Fibroblast of pulmonary artery (primary cell): ENCODE measurements around the gene AFF3.

Experiments
- DNase-seq: peaks from one replicate; pipeline ENCODE4 v3.0.0-alpha.2; 2010; ENCODE audit warnings: low read depth
- H3K4me3 ChIP-seq: replicated peaks from 2 replicates; pipeline ENCODE4 v1.5.1; 2011; ENCODE audit warnings: low read depth, mild to moderate bottlenecking, control low read depth, low read length, moderate library complexity
- CTCF ChIP-seq: IDR thresholded peaks from 2 replicates; pipeline ENCODE4 v1.5.1; 2011; ENCODE audit warnings: mild to moderate bottlenecking, control low read depth, low read length, inconsistent platforms; ENCODE audit errors: missing control alignments

AFF3 gene

DNA sequence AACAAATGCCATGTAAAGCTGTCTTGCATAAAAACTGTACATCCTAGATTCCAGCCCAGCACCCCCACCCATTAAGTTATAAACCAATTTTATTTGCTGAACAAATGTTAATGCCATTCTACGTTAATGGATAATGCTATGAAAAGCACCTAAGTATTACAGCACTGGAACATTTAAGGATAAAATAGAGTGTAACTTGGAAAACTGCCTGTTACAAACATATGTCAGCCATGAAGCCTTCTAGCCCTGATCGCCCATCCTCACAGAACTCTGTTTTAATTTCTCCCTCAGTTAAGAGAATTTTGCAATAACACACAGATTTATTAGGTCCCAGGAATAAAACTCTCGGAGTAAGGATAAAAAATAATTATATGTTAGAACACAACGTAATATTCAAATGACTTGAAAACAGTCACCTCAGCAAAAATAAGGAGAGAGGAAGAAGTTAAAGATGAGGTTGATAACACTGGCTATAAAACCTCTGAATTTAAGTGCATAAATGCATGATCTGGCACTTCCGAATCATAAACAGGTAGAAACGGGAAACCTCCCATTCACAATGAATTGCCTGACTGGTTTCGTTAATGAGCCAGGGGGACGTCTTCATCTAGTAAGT is 308.7 kb downstream of the AFF3 start:
- no peak for TF ChIP-seq CTCF
- no peak overlapping the region for H3K4me3 ChIP-seq
- DNase-seq: no peak

- DNase-seq: no peak
- no peak for TF ChIP-seq CTCF
Measured at GRCh38 chr2:99832926-99833325, 309.5 kb downstream of the AFF3 start.

GRCh38 chr2:99831772-99832171 is 310.6 kb downstream of the AFF3 start:
- no peak for TF ChIP-seq CTCF
- no peak overlapping the region for H3K4me3 ChIP-seq
- no peak for DNase-seq

More at GRCh38 chr2:99832926-99833325, 309.5 kb downstream of the AFF3 start:
- no peak overlapping the region for H3K4me3 ChIP-seq

DNA sequence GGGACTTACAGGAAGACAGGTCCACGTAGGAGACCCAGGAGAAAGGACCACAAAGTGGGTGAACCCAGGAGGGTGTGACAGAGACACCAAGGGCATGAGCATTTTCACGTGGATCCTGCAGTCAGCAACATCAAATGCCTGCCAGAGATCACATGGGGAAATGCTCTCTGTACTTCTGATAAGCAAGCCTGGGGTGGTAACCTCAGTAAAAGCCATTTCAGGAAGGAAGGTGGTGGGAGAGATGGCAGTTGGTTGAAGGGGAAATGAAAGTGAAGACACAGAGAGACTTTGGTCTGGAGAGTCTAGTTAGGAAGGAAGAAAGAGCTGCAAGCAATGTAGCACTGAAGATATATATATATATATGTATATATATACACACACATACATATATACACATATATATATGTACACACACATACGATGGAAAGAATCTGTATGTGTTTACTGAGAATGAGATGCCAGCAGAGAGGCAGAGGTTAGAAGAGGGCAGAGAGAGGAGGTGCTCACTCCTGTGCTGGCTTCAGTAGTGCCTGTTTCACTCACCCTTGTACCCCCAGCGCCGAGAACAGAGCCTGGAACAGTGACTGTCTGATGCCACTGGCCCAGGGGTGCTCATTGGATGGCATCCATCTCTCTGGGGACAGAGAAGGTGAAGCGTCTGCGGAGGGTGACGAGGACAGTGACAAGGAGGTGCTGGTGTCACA is 314.9 kb downstream of the AFF3 start:
- no peak for TF ChIP-seq CTCF
- no peak for DNase-seq
- H3K4me3 ChIP-seq: no peak overlapping the region

DNA sequence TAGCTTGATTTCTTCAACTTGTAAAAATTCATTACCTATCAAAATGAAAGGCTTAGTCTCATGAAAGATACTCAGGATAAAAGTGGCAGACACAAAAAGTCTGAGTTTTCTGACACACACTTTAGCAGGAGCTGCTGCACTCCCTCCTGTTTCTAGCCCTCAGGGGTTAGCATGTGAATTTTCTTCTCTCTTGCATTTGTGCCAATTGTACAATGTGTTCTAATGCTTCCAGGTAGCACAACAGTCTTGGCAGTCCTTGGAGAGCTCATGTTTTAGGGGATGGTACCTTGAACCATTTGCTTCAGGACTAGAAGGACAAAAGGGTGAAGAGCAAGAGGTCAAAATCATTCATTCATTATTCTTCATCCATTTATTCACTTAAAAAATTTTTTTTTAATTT is 316.8 kb downstream of the AFF3 start:
- DNase-seq: no peak
- H3K4me3 ChIP-seq: no peak overlapping the region
- no peak for TF ChIP-seq CTCF

DNA sequence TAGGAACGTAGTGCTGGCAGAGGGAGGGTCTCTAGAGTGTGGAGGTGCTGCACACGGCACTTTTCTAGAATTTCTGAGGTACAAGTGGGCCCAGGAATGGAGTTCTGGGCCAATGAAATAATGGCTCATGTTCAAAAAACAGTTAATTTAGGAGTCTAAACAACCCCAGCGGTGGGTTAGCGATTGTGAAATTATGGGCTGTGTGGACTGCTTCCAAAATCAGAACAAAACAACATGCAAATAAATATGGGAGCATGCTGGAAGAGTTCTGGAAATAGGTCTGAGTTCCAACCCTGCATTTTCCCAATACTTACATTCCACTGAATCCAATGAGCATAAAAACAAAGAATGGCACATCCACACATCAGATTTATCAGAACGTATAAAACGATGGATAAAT is 317.6 kb downstream of the AFF3 start:
- TF ChIP-seq CTCF: no peak
- no peak for DNase-seq
- no peak overlapping the region for H3K4me3 ChIP-seq

- TF ChIP-seq CTCF: no peak
- no peak for DNase-seq
- no peak overlapping the region for H3K4me3 ChIP-seq
Measured at GRCh38 chr2:99822474-99823207, 319.7 kb downstream of the AFF3 start.
